ENCODE measurements around the gene BANK1.

GRCh38 chr4:101958547-101958946 is 168.0 kb downstream of the BANK1 start:
- TF ChIP-seq CTCF (IDR thresholded peaks at IDR 0.05) (no peak), NFIC (IDR thresholded peaks at IDR 0.05; ENCODE audit: borderline replicate concordance) (no peak), TAF1 (IDR thresholded peaks at IDR 0.05; ENCODE audit: borderline replicate concordance, low read depth, low read length) (no peak), RCOR1 (IDR thresholded peaks at IDR 0.05; ENCODE audit: low read length) (no peak), SIN3A (IDR thresholded peaks at IDR 0.05; ENCODE audit: borderline replicate concordance, low read depth, low read length) (no peak), RFX5 (IDR thresholded peaks at IDR 0.05; ENCODE audit: low read length) (no peak), EP300 (IDR thresholded peaks at IDR 0.05; ENCODE audit: borderline replicate concordance in 1 of 2, low read depth in 1 of 2, low read length in 1 of 2) (no peak), MXI1 (IDR thresholded peaks at IDR 0.05; ENCODE audit: low read depth, low read length) (no peak), TEAD4 (IDR thresholded peaks at IDR 0.05; ENCODE audit: borderline replicate concordance, insufficient read depth) (no peak)
